Mesothelial cell of epicardium (in vitro differentiated cells): ENCODE results near the gene ARPC4. TPM values are rescaled to one million over a fixed set of nuclear protein-coding genes. Genes with fewer than 3 reads are reported as not detected.
A peak's percentile ranks its signal among the peaks of the same experiment; 100 is the strongest.

Experiments
- DNase-seq, 2 experiments: peaks; one replicate each; pipeline ENCODE4 v3.0.0; 2021; ENCODE audit warnings: low spot score in 2 of 2; ENCODE audit not compliant: unreplicated experiment in 2 of 2
- H3K27ac Mint-ChIP-seq: 2 replicates; pipeline ENCODE4 v1.8.0; 2021; ENCODE audit warnings: mixed read lengths
- H3K27me3 Mint-ChIP-seq: 2 replicates; pipeline ENCODE4 v1.8.0; 2021; ENCODE audit warnings: low read depth, mixed read lengths
- H3K36me3 Mint-ChIP-seq: 2 replicates; pipeline ENCODE4 v1.8.0; 2021; ENCODE audit warnings: mixed read lengths
- H3K4me1 Mint-ChIP-seq: 2 replicates; pipeline ENCODE4 v1.8.0; 2021; ENCODE audit warnings: mixed read lengths
- H3K4me3 Mint-ChIP-seq: 2 replicates; pipeline ENCODE4 v1.8.0; 2021; ENCODE audit warnings: mild to moderate bottlenecking, moderate library complexity, mixed read lengths
- H3K9me3 Mint-ChIP-seq: 2 replicates; pipeline ENCODE4 v1.8.0; 2021; ENCODE audit warnings: mixed read lengths
- CTCF ChIP-seq: fragments of 200-600 bp; sonication (generic); IDR thresholded peaks from one replicate; pipeline ENCODE4 v1.5.0; 2021; ENCODE audit warnings: antibody characterized with exemption; ENCODE audit not compliant: unreplicated experiment
- total RNA-seq: library from RNA; stranded (reverse); gene quantifications from 3 replicates; pipeline ENCODE4 v1.2.1, GENCODE V29; 2021

ARPC4 gene
- total RNA-seq, 1 donor from 2014 or later = 138 TPM

GRCh38 chr3:9808345-9809037, 15.6 kb downstream of the ARPC4 start:
- Mint-ChIP-seq H3K9me3 (no peaks in the 10 kb centered on the region), H3K36me3 (peaks cover 15% of the 10 kb centered on the region), H3K27me3 (no peaks in the 10 kb centered on the region), H3K4me3 (no peak overlapping the region), H3K27ac (peak overlapping the region; percentile 98), H3K4me1 (peaks cover 22% of the 10 kb centered on the region)
- no peak for TF ChIP-seq CTCF
- DNase-seq = no peak

GRCh38 chr3:9809239-9809614, 16.3 kb downstream of the ARPC4 start:
- peaks cover 10% of the 10 kb centered on the region for H3K36me3 Mint-ChIP-seq
- H3K9me3 Mint-ChIP-seq = no peaks in the 10 kb centered on the region
- H3K4me3 Mint-ChIP-seq = peak overlapping the region; percentile 79
- TF ChIP-seq CTCF = no peak
- peaks cover 22% of the 10 kb centered on the region for H3K4me1 Mint-ChIP-seq
- H3K27ac Mint-ChIP-seq = peak overlapping the region; percentile 98
- no peaks in the 10 kb centered on the region for H3K27me3 Mint-ChIP-seq
- DNase-seq = no peak

GRCh38 chr3:9809615-9810432, 16.9 kb downstream of the ARPC4 start, which contains the start of gene TTLL3:
Gene TTLL3 (plus strand): TSS chr3:9810262. CDS start chr3:9810662, 400 bp downstream.
- DNase-seq = peak; percentile 42 to 73
- Mint-ChIP-seq H3K4me3 (peak within 1 kb of the TSS; percentile 79), H3K4me1 (peaks cover 22% of the 10 kb centered on the region), H3K27me3 (no peaks in the 10 kb centered on the region), H3K9me3 (no peaks in the 10 kb centered on the region), H3K27ac (peak within 1 kb of the TSS; percentile 98), H3K36me3 (peaks cover 5% of the 10 kb centered on the region)
- no peak for TF ChIP-seq CTCF

GRCh38 chr3:9810433-9810770, 17.5 kb downstream of the ARPC4 start:
- Mint-ChIP-seq H3K36me3 (peaks cover 5% of the 10 kb centered on the region), H3K27ac (peak overlapping the region; percentile 76), H3K4me3 (peak overlapping the region; percentile 79), H3K4me1 (peaks cover 22% of the 10 kb centered on the region), H3K9me3 (no peaks in the 10 kb centered on the region), H3K27me3 (no peaks in the 10 kb centered on the region)
- DNase-seq = no peak
- no peak for TF ChIP-seq CTCF

- TF ChIP-seq CTCF = no peak
- peak overlapping the region; percentile 79 for H3K4me3 Mint-ChIP-seq
- H3K36me3 Mint-ChIP-seq = peaks cover 5% of the 10 kb centered on the region
- no peak for DNase-seq
- H3K9me3 Mint-ChIP-seq = no peaks in the 10 kb centered on the region
- peak overlapping the region; percentile 76 for H3K27ac Mint-ChIP-seq
- peaks cover 22% of the 10 kb centered on the region for H3K4me1 Mint-ChIP-seq
- H3K27me3 Mint-ChIP-seq = no peaks in the 10 kb centered on the region
Observed at GRCh38 chr3:9810846-9811245, 18.0 kb downstream of the ARPC4 start.
